Activated CD4-positive, alpha-beta T cell treated with anti-CD3 and anti-CD28 coated beads, Interleukin-2, amount 10 ng/mL, durations not matched to agents 24 days and 14 days (primary cell): ENCODE data around the gene SPSB1. TPM values are rescaled to one million over a fixed set of nuclear protein-coding genes. Genes with fewer than 3 reads are reported as not detected.
A peak's percentile ranks its signal among the peaks of the same experiment; 100 is the strongest.
"Not testable (repeated sequence)": the region's sequence is repeated elsewhere in the genome, so short reads cannot be mapped to it uniquely, and the experiment has no call there.

Source experiments
- DNase-seq: peaks from one replicate; pipeline ENCODE4 v3.0.0; 2022
- H3K27ac Mint-ChIP-seq: one replicate; pipeline ENCODE4 v1.8.0; 2022; ENCODE audit warnings: mild to moderate bottlenecking, mixed read lengths
- H3K27me3 Mint-ChIP-seq: one replicate; pipeline ENCODE4 v1.8.0; 2022; ENCODE audit warnings: mixed read lengths
- H3K36me3 Mint-ChIP-seq: one replicate; pipeline ENCODE4 v1.8.0; 2022; ENCODE audit warnings: low read depth, mild to moderate bottlenecking, mixed read lengths
- H3K4me1 Mint-ChIP-seq: one replicate; pipeline ENCODE4 v1.8.0; 2021; ENCODE audit warnings: mixed read lengths
- H3K4me3 Mint-ChIP-seq: one replicate; pipeline ENCODE4 v1.8.0; 2022; ENCODE audit warnings: mild to moderate bottlenecking, moderate library complexity, mixed read lengths
- H3K9me3 Mint-ChIP-seq: one replicate; pipeline ENCODE4 v1.8.0; 2021; ENCODE audit warnings: mixed read lengths
- intact Hi-C: fragments of 100-400 bp; cut with micrococcal nuclease; formaldehyde crosslinking; loops from one replicate; pipeline ENCODE4 v1.15.1; 2023
- total RNA-seq: library from RNA; stranded (reverse); gene quantifications from 2 replicates; pipeline ENCODE4 v1.2.3, GENCODE V29; 2022

SPSB1 gene
- total RNA-seq, 1 donor from 2014 or later, result 6.2 TPM

DNA sequence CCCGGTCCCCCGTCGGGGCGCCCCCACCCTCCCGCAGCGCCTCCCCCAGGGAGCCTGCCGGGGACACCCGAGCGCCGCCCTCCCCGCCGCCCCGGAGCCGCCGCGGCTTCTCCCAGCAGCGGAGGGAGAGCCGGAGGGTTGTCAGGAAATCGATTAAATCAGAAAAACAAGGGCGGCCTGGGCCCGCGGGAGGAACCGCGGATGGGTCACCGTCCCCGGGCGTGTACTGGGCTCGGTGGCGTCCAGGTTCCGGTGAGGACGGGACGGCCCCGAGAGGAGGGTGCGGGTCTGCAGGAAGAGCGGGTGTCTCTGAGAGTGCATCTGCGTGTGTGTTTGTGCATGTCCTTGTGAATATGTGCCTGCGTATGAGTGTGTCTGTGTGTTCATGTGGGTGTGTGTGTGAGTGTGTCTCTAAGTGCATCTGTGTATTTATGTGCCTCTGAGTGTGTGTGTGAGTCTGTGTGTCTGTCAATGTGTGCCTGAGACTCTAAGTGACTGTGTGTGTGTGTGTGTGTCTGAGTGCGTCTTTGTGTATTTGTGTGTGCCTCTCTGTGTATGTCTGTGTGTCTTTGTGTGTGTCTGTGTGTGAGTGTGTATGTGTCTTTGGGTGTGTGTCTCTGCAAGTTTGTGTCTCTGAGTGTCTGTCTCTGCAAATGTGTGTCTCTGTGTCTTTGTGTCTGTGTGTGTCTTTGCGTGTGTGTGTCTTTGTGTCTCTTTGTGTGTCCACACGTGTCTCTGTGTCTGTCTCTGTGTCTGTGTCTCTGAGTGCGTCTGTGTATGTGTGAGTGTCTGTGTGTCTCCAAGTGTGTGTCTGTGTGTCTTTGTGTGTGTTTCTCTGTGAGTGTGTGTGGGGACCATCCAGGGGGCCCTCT, 1.1 kb downstream of the SPSB1 start:
- H3K27me3 Mint-ChIP-seq, result peaks cover 2% of the 10 kb centered on the region
- intact Hi-C loops, result loop anchor here (2.0 kb wide), 2 partner anchors 19 to 27 kb away; no protein-coding TSS in a partner anchor
- peaks cover 4% of the 10 kb centered on the region for H3K9me3 Mint-ChIP-seq

GRCh38 chr1:9294405-9294773, 1.7 kb downstream of the SPSB1 start:
- Mint-ChIP-seq H3K4me1 (peaks cover 21% of the 10 kb centered on the region), H3K36me3 (peaks cover 12% of the 10 kb centered on the region), H3K9me3 (no peaks in the 10 kb centered on the region), H3K27ac (no peak overlapping the region), H3K4me3 (no peak overlapping the region), H3K27me3 (peaks cover 2% of the 10 kb centered on the region)
- intact Hi-C loops, result no loop called here
- DNase-seq, result peak; percentile 69

More for the DNA sequence above, 1.1 kb downstream of the SPSB1 start:
- H3K4me1 Mint-ChIP-seq, result peaks cover 19% of the 10 kb centered on the region
- H3K4me3 Mint-ChIP-seq, result no peak overlapping the region
- no peak overlapping the region for H3K27ac Mint-ChIP-seq
- H3K36me3 Mint-ChIP-seq, result peaks cover 16% of the 10 kb centered on the region
- DNase-seq, result peak; percentile 87

GRCh38 chr1:9294910-9295636, 2.4 kb downstream of the SPSB1 start:
- Mint-ChIP-seq H3K27me3 (peaks cover 2% of the 10 kb centered on the region), H3K27ac (no peak overlapping the region), H3K9me3 (no peaks in the 10 kb centered on the region), H3K4me3 (peak overlapping the region; percentile 49), H3K36me3 (peaks cover 12% of the 10 kb centered on the region), H3K4me1 (peaks cover 19% of the 10 kb centered on the region)
- DNase-seq, result peak; percentile 80
- intact Hi-C loops, result loop anchor here (1.0 kb wide), 1 partner anchor 20 kb away; no protein-coding TSS in a partner anchor

GRCh38 chr1:9295884-9296283, 3.2 kb downstream of the SPSB1 start:
- Mint-ChIP-seq H3K36me3 (peaks cover 18% of the 10 kb centered on the region), H3K27me3 (peaks cover 2% of the 10 kb centered on the region), H3K4me1 (peaks cover 26% of the 10 kb centered on the region), H3K4me3 (peak overlapping the region; percentile 49), H3K9me3 (no peaks in the 10 kb centered on the region), H3K27ac (no peak overlapping the region)
- DNase-seq, result no peak
- intact Hi-C loops, result loop anchor here (1.0 kb wide), 1 partner anchor 19 kb away; no protein-coding TSS in a partner anchor

DNA sequence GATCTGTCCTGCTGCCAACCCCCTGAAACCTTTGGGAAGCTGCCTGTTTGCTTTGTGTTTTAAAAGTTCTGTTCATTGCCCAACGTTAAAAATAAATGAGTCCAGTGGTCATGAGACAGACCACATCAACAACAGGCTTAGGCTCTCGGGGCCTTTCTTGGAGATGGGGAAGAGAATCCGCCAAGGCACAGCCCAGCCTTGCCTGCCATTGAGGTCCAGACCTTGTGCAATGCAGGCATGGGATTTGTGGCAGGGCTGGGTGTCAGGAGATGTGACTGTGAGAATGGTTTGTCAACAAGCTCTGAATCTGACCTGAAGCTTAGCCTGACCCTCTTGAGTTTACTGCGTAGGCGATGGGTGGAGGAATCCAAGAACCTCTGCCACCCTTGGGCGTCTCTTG, 4.2 kb downstream of the SPSB1 start:
- H3K27ac Mint-ChIP-seq, result no peak overlapping the region
- H3K36me3 Mint-ChIP-seq, result peaks cover 22% of the 10 kb centered on the region
- DNase-seq, result no peak
- no peak overlapping the region for H3K4me3 Mint-ChIP-seq
- H3K9me3 Mint-ChIP-seq, result no peaks in the 10 kb centered on the region
- peaks cover 27% of the 10 kb centered on the region for H3K4me1 Mint-ChIP-seq
- intact Hi-C loops, result no loop called here
- peaks cover 2% of the 10 kb centered on the region for H3K27me3 Mint-ChIP-seq

DNA sequence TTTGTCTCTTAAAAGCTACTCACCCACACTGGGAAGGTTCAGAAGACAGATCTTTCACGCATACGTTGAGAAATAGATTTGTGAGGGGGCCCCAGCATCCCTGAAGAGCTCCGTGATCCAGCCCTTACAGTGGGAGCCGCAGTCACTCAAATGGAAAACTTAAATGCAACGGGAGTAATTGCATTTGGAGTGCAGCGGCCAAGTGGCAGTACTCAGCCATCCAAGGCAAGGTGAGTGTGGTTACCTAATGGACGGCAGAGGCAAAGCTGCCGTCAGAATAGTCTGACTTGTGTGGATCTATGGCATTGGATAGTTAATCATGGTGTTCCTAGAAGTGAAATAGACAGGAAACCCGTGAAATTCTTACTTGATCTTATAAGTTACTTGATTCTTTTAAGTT, 5.1 kb downstream of the SPSB1 start:
- Mint-ChIP-seq H3K36me3 (peaks cover 22% of the 10 kb centered on the region), H3K27me3 (peaks cover 2% of the 10 kb centered on the region), H3K4me3 (no peak overlapping the region), H3K4me1 (peaks cover 32% of the 10 kb centered on the region), H3K27ac (no peak overlapping the region), H3K9me3 (no peaks in the 10 kb centered on the region)
- DNase-seq, result no peak
- intact Hi-C loops, result no loop called here

GRCh38 chr1:9298282-9298681, 5.6 kb downstream of the SPSB1 start:
- no peak overlapping the region for H3K4me3 Mint-ChIP-seq
- H3K4me1 Mint-ChIP-seq, result peaks cover 33% of the 10 kb centered on the region
- H3K9me3 Mint-ChIP-seq, result no peaks in the 10 kb centered on the region
- DNase-seq, result no peak
- H3K27ac Mint-ChIP-seq, result no peak overlapping the region
- intact Hi-C loops, result no loop called here
- peaks cover 2% of the 10 kb centered on the region for H3K27me3 Mint-ChIP-seq
- peaks cover 22% of the 10 kb centered on the region for H3K36me3 Mint-ChIP-seq

DNA sequence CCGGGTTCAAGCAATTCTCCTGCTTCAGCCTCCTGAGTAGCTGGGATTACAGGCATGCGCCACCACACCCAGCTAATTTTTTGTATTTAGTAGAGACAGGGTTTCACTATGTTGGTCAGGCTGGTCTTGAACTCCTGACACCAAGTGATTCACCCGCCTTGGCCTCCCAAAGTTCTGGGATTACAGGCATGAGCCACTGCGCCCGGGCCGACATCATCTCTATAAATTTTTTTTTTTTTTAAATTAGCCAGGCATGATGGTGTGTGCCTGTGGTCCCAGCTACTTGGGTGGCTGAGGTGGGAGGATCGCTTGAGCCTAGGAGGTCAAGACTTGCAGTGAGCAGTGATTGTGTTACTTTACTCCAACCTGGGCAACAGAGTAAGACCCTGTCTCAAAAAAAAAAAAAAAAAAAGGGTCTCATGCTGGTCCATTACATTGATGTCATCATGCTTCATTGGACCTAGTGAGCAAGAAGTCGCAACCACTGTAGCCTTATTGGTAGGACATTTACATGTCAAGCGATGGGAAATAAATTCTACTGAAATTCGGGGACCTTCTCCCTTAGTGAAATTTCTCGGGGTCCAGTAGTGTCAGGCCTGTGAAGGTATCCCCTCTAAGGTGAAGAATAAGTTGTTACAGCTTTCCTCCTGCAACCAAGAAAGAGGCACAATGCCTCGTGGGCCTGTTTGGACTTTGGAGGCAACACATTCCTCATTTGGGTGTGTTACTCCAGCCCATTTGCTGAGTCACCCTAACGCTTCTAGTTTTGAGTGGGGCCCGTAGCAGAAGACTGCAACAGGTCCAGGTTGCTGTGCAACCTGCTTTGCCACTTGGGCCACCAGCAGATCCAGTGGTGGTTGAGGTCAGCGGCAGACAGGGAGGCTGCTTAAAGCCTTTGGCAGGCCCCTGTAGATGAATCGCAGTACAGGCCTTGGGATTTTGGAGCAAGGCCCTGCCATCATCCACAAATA, 7.2 kb downstream of the SPSB1 start:
- H3K27me3 Mint-ChIP-seq, intact Hi-C loops, H3K27ac Mint-ChIP-seq, H3K4me3 Mint-ChIP-seq, H3K9me3 Mint-ChIP-seq, DNase-seq: not testable (repeated sequence)
- Mint-ChIP-seq H3K4me1 (peaks cover 36% of the 10 kb centered on the region), H3K36me3 (peaks cover 24% of the 10 kb centered on the region)

DNA sequence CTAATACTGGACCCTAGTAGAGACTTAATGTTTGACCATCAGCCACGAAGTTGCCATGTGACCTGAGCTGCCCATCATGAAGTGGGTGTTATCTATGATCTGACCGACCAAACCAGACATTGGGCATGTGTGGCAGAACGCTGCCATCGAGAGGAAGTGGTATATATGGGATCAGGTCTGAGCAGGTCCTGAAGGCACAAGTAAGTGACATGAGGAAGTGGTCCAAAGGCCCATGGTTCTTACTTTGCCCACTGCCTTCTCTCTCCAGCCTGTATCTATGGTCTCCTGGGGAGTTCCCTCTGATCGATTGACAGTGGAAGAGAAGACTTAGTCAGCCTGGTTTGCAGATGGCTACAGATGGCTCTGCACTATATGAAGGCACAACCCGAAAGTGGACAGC, 7.9 kb downstream of the SPSB1 start:
- Mint-ChIP-seq H3K27me3 (peaks cover 2% of the 10 kb centered on the region), H3K36me3 (peaks cover 22% of the 10 kb centered on the region), H3K4me3 (no peak overlapping the region), H3K9me3 (no peaks in the 10 kb centered on the region), H3K27ac (peak overlapping the region; percentile 6), H3K4me1 (peaks cover 39% of the 10 kb centered on the region)
- intact Hi-C loops, result no loop called here
- DNase-seq, result no peak

- no peak overlapping the region for H3K27ac Mint-ChIP-seq
- peaks cover 31% of the 10 kb centered on the region for H3K4me1 Mint-ChIP-seq
- intact Hi-C loops, result no loop called here
- peaks cover 12% of the 10 kb centered on the region for H3K36me3 Mint-ChIP-seq
- H3K9me3 Mint-ChIP-seq, result no peaks in the 10 kb centered on the region
- DNase-seq, result no peak
- no peaks in the 10 kb centered on the region for H3K27me3 Mint-ChIP-seq
- H3K4me3 Mint-ChIP-seq, result no peak overlapping the region
Observed at GRCh38 chr1:9302745-9303524, 10.2 kb downstream of the SPSB1 start.

DNA sequence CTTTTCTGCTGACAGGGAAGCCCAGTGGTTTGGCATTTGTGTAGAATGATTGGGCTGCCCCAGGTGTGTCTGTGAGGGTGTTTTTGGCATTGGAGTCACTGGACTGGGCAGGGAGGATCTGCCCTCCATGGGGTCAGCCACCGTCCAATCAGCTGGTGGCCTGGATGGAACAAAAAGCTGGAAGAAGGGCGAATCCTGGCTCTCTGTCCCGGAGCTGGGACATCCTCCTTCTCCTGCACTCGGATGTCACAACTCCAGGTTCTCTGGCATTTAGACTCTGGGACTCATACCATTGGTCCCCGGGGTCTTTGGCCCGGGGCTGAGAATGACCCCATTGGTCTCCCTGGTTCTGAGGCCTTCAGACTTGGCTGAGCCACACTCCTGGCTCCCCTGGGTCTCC, 11.2 kb downstream of the SPSB1 start:
- Mint-ChIP-seq H3K9me3 (no peaks in the 10 kb centered on the region), H3K4me1 (peaks cover 30% of the 10 kb centered on the region), H3K36me3 (peaks cover 12% of the 10 kb centered on the region), H3K27me3 (no peaks in the 10 kb centered on the region), H3K27ac (no peak overlapping the region), H3K4me3 (no peak overlapping the region)
- DNase-seq, result no peak
- intact Hi-C loops, result no loop called here

- H3K27me3 Mint-ChIP-seq, result no peaks in the 10 kb centered on the region
- no peak overlapping the region for H3K4me3 Mint-ChIP-seq
- H3K9me3 Mint-ChIP-seq, result no peaks in the 10 kb centered on the region
- H3K36me3 Mint-ChIP-seq, result peaks cover 12% of the 10 kb centered on the region
- H3K27ac Mint-ChIP-seq, result no peak overlapping the region
- peaks cover 26% of the 10 kb centered on the region for H3K4me1 Mint-ChIP-seq
- no peak for DNase-seq
- intact Hi-C loops, result no loop called here
Observed at GRCh38 chr1:9305216-9305615, 12.5 kb downstream of the SPSB1 start.

DNA sequence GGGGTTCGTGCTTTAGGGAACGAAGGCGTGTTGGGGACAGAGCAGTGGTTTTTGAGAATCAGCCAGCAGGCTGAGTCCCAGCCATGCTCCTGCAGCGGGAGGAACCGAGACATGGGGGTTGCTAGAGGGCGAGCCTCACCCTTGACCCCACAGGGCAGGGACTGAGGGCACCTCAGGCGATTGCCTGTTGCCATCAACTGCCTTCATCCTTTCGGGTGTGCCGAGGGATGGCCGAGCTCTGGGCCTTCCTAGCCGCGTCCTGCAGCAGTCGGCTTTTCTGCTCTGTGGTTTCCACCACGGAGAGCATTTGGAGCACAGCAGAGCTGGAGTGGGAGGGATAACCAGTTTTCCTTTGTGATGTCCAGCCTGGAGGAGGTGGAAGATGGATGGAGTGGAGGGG, 13.3 kb downstream of the SPSB1 start:
- no peaks in the 10 kb centered on the region for H3K27me3 Mint-ChIP-seq
- H3K4me3 Mint-ChIP-seq, result no peak overlapping the region
- DNase-seq, result no peak
- peaks cover 18% of the 10 kb centered on the region for H3K4me1 Mint-ChIP-seq
- intact Hi-C loops, result no loop called here
- H3K36me3 Mint-ChIP-seq, result peaks cover 5% of the 10 kb centered on the region
- no peak overlapping the region for H3K27ac Mint-ChIP-seq
- no peaks in the 10 kb centered on the region for H3K9me3 Mint-ChIP-seq
